Astrocyte of the cerebellum (primary cell): Measurements from ENCODE around the gene ZNF853.
"Not testable (repeated sequence)": the region's sequence is repeated elsewhere in the genome, so short reads cannot be mapped to it uniquely, and the experiment has no call there.

ENCODE experiments used
- DNase-seq: peaks from one replicate; pipeline ENCODE4 v3.0.0-alpha.2; 2011; ENCODE audit warnings: low read depth
- H3K4me3 ChIP-seq: 2 replicates; pipeline ENCODE4 v1.5.1; 2011; ENCODE audit warnings: mild to moderate bottlenecking, low read depth, low read length, moderate library complexity
- CTCF ChIP-seq: IDR thresholded peaks from 2 replicates; pipeline ENCODE4 v1.5.1; 2012; ENCODE audit warnings: low read length, low read depth, moderate library complexity, mild to moderate bottlenecking; ENCODE audit errors: missing control alignments
- in situ Hi-C: cut with HindIII; loops from 2 replicates; pipeline ENCODE4 v1.10.0; 2017; ENCODE audit warnings: low sequenced_read_pairs

ZNF853 gene

DNA sequence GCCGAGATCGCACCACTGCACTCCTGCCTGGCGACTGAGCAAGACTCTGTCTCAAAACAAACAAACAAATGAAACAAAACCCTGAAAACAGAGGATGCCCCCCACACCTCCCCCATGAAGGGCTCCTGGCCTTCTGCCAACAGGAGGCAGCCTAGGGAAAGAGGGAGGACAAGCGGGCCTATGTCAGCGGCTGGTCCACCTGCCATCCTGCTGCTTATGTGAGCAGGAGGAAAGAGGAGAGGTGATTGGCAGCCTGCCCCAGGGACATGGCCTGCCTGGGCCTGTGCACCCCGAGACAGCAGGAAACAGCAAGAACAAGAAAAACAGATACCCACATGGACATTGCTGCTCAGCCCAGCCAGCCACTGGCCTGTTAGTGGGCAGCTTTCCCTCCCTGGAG, 12.6 kb downstream of the ZNF853 start:
- in situ Hi-C loops = no loop called here
- no peak for TF ChIP-seq CTCF
- H3K4me3 ChIP-seq = no peak overlapping the region
- DNase-seq = no peak

GRCh38 chr7:6630007-6630849, 14.8 kb downstream of the ZNF853 start:
- H3K4me3 ChIP-seq = no peak overlapping the region
- no peak for TF ChIP-seq CTCF
- no peak for DNase-seq
- in situ Hi-C loops = loop anchor here (10.0 kb wide), 1 partner anchor 85 kb away; no protein-coding TSS in a partner anchor

- no peak for TF ChIP-seq CTCF
- H3K4me3 ChIP-seq = no peak overlapping the region
- no peak for DNase-seq
- in situ Hi-C loops = loop anchor here (10.0 kb wide), 1 partner anchor 87 kb away; no protein-coding TSS in a partner anchor
These were observed 16.2 kb downstream of the ZNF853 start for GRCh38 chr7:6631605-6632004.

DNA sequence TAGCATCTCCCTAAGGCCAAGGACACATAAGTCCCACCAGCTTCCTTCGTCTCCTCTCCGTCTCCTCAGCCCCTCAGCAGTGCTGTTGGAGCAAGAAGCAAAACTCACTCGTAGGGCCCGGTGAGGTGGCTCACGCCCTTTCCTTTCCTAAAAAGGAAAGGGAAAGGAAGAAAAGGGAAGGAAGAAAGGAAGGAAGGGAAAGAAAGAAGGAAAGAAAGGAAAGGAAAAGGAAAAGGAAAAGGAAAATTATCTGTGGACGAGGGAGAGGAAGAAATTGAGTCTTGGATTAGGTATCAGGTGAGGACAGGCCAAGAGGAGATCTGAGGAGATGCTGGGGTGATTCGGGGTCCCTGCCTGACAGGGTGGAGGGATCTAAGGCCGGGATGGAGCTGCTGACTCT, 18.6 kb downstream of the ZNF853 start:
- DNase-seq = no peak
- TF ChIP-seq CTCF = no peak
- in situ Hi-C loops = loop anchor here (10.0 kb wide), 1 partner anchor 89 kb away; no protein-coding TSS in a partner anchor
- no peak overlapping the region for H3K4me3 ChIP-seq

- DNase-seq, H3K4me3 ChIP-seq: not testable (repeated sequence)
- in situ Hi-C loops = loop anchor here (10.0 kb wide), 1 partner anchor 90 kb away; no protein-coding TSS in a partner anchor
These were observed 19.6 kb downstream of the ZNF853 start for GRCh38 chr7:6634971-6635370.

GRCh38 chr7:6636741-6637543, 21.5 kb downstream of the ZNF853 start, which contains the start of gene ZNF316:
Gene ZNF316 (plus strand): TSS chr7:6637318. CDS start chr7:6642410, 5,092 bp downstream.
- in situ Hi-C loops = loop anchor here (10.0 kb wide), 1 partner anchor 92 kb away; no protein-coding TSS in a partner anchor
- TF ChIP-seq CTCF = no peak
- peak within 1 kb of the TSS; percentile 67 for H3K4me3 ChIP-seq
- DNase-seq = no peak
